CD14-positive monocyte (primary cell): ENCODE data around the gene TMC6. TPM values are rescaled to one million over a fixed set of nuclear protein-coding genes. Genes with fewer than 3 reads are reported as not detected.
"Not testable (repeated sequence)": the region's sequence is repeated elsewhere in the genome, so short reads cannot be mapped to it uniquely, and the experiment has no call there.

ENCODE experiments used
- DNase-seq, 3 donors: peaks; one replicate each; pipeline ENCODE4 v3.0.0-alpha.2; 2011 to 2022
- H2AFZ ChIP-seq: 2 replicates; pipeline ENCODE4 v1.6.0; 2012; ENCODE audit warnings: mild to moderate bottlenecking, low read depth, low read length, inconsistent platforms; ENCODE audit not compliant: insufficient read depth, poor library complexity, severe bottlenecking
- H3K27ac ChIP-seq, 2 donors: 1 replicate in 1 of 2; 2 replicates in 1 of 2; pipeline ENCODE4 v1.5.1; 2012 to 2013; ENCODE audit warnings: low read length in 2 of 2, control low read depth in 1 of 2, inconsistent platforms in 1 of 2, low read depth in 1 of 2, mild to moderate bottlenecking in 1 of 2
- H3K27me3 ChIP-seq, 2 donors: one replicate each; pipeline versions ENCODE4 v1.6.0 to v1.6.1; 2011 to 2013; ENCODE audit warnings: low read length in 2 of 2; ENCODE audit not compliant: control insufficient read depth in 2 of 2, insufficient read depth in 2 of 2
- H3K36me3 ChIP-seq, 2 donors: replicated peaks in 1 of 2; 1 replicate in 1 of 2; 2 replicates in 1 of 2; pipeline versions ENCODE4 v1.5.1 to v1.6.1; 2012 to 2013; ENCODE audit warnings: low read length in 2 of 2, control low read depth in 1 of 2, inconsistent platforms in 1 of 2, mild to moderate bottlenecking in 1 of 2; ENCODE audit not compliant: insufficient read depth in 2 of 2, control insufficient read depth in 1 of 2
- H3K4me1 ChIP-seq, 2 donors: 1 replicate in 1 of 2; 2 replicates in 1 of 2; pipeline versions ENCODE4 v1.5.1 to v1.6.1; 2012 to 2013; ENCODE audit warnings: low read length in 2 of 2, control low read depth in 1 of 2, inconsistent platforms in 1 of 2, mild to moderate bottlenecking in 1 of 2, moderate library complexity in 1 of 2; ENCODE audit not compliant: insufficient read depth in 2 of 2, control insufficient read depth in 1 of 2
- H3K4me2 ChIP-seq: replicated peaks from 2 replicates; pipeline ENCODE3; 2012; ENCODE audit warnings: low read length, moderate library complexity, mild to moderate bottlenecking; ENCODE audit not compliant: poor library complexity, severe bottlenecking; ENCODE audit errors: extremely low read depth
- H3K4me3 ChIP-seq, 3 experiments: fragments of 200-600 bp in 1 of 3; sonication (generic) in 1 of 3; replicated peaks in 1 of 3; 1 replicate in 2 of 3; 2 replicates in 1 of 3; pipeline ENCODE4 v1.5.1; 2011 to 2013; ENCODE audit warnings: low read length in 3 of 3, mild to moderate bottlenecking in 3 of 3, control low read depth in 2 of 3, low read depth in 2 of 3, inconsistent platforms in 1 of 3, moderate library complexity in 1 of 3
- H3K79me2 ChIP-seq: 2 replicates; pipeline ENCODE4 v1.6.0; 2012; ENCODE audit warnings: mild to moderate bottlenecking, control low read depth, inconsistent platforms, low read length, moderate library complexity; ENCODE audit not compliant: insufficient read depth
- H3K9ac ChIP-seq: 2 replicates; pipeline ENCODE4 v1.6.0; 2017; ENCODE audit warnings: low read length, mild to moderate bottlenecking; ENCODE audit not compliant: insufficient read depth, poor library complexity, severe bottlenecking
- H3K9me3 ChIP-seq, 2 donors: replicated peaks in 1 of 2; 1 replicate in 1 of 2; 2 replicates in 1 of 2; pipeline versions ENCODE4 v1.5.1 to v1.6.1; 2012 to 2013; ENCODE audit warnings: low read length in 2 of 2, control low read depth in 1 of 2; ENCODE audit not compliant: control insufficient read depth in 1 of 2, insufficient read depth in 1 of 2
- H4K20me1 ChIP-seq: 2 replicates; pipeline ENCODE4 v1.6.0; 2012; ENCODE audit warnings: mild to moderate bottlenecking, low read length, control low read depth, moderate library complexity; ENCODE audit not compliant: insufficient read depth
- H3K27ac Mint-ChIP-seq, 7 donors: one replicate each; pipeline ENCODE4 v1.8.0; 2020; ENCODE audit warnings: mild to moderate bottlenecking in 7 of 7, mixed read lengths in 7 of 7, moderate library complexity in 6 of 7, inconsistent platforms in 2 of 7
- H3K27me3 Mint-ChIP-seq, 3 donors: one replicate each; pipeline ENCODE4 v1.8.0; 2021 to 2022; ENCODE audit warnings: low read depth in 3 of 3, mild to moderate bottlenecking in 3 of 3, mixed read lengths in 3 of 3, moderate library complexity in 3 of 3, inconsistent platforms in 1 of 3
- H3K36me3 Mint-ChIP-seq, 2 donors: one replicate each; pipeline ENCODE4 v1.8.0; 2020; ENCODE audit warnings: mixed read lengths in 2 of 2, inconsistent platforms in 1 of 2, mild to moderate bottlenecking in 1 of 2
- H3K4me1 Mint-ChIP-seq: one replicate; pipeline ENCODE4 v1.8.0; 2020; ENCODE audit warnings: mild to moderate bottlenecking, mixed read lengths
- H3K4me3 Mint-ChIP-seq, 2 donors: one replicate each; pipeline ENCODE4 v1.8.0; 2020; ENCODE audit warnings: mild to moderate bottlenecking in 2 of 2, mixed read lengths in 2 of 2, moderate library complexity in 1 of 2
- H3K9me3 Mint-ChIP-seq, 7 donors: one replicate each; pipeline ENCODE4 v1.8.0; 2020 to 2022; ENCODE audit warnings: mixed read lengths in 7 of 7, mild to moderate bottlenecking in 6 of 7, moderate library complexity in 6 of 7, inconsistent platforms in 2 of 7
- CTCF ChIP-seq: fragments of 200-600 bp; IDR thresholded peaks from one replicate; pipeline ENCODE4 v1.8.0; 2022; ENCODE audit warnings: antibody characterized with exemption, mild to moderate bottlenecking
- WGBS: methylation state at CpG from one replicate; pipeline ENCODE4 v1.1.5; 2013; ENCODE audit warnings: missing lambda C conversion rate; ENCODE audit not compliant: insufficient coverage; 5-methylcytosine and 5-hydroxymethylcytosine counted together
- intact Hi-C, 2 donors: fragments of 100-400 bp; cut with micrococcal nuclease; formaldehyde crosslinking; loops; one replicate each; pipeline versions ENCODE4 v1.15.0 to v1.15.1; 2023
- polyA plus RNA-seq, 3 donors: library from polyadenylated mRNA; depleted of rRNA in 1 of 3; unstranded in 2 of 3; stranded (reverse) in 1 of 3; fragments of 300-500 nt in 2 of 3; fragments of >200 nt in 1 of 3; fragmentation: Illumina TruSeq in 2 of 3; gene quantifications; 1 replicate in 2 of 3; 2 replicates in 1 of 3; pipeline ENCODE4 v1.2.3, GENCODE V29; 2012 to 2021

TMC6 gene
- polyA plus RNA-seq, 3 donors: 60.1 to 107 (median 79.2) TPM

- Mint-ChIP-seq H3K4me1 (peaks cover 49% of the 10 kb centered on the region), H3K36me3 (peaks cover 52 to 87% of the 10 kb centered on the region in 2 donors), H3K9me3 (peaks cover 0 to 7% (median 0%) of the 10 kb centered on the region in 7 donors), H3K27me3 (peaks cover 0 to 5% (median 0%) of the 10 kb centered on the region in 3 donors), H3K27ac (peak overlapping the region in 2 of 7 donors; percentile 15 to 43), H3K4me3 (no peak overlapping the region)
- intact Hi-C loops: loop anchor here (10.0 kb wide), 1 partner anchor 307 kb away; no protein-coding TSS in a partner anchor
- H3K4me2 ChIP-seq: no peak overlapping the region
- H3K4me1 ChIP-seq: peaks cover 35 to 54% of the 10 kb centered on the region in 2 donors
- H3K27me3 ChIP-seq: no peaks in the 10 kb centered on the region
- no peak overlapping the region for H3K27ac ChIP-seq
- peaks cover 58 to 79% of the 10 kb centered on the region in 2 donors for H3K36me3 ChIP-seq
- TF ChIP-seq CTCF: peak; percentile 15
- H4K20me1 ChIP-seq: peaks cover 92% of the 10 kb centered on the region
- no peak overlapping the region for H3K9ac ChIP-seq
- WGBS: 59% methylated on average over 30 of the region's 41 CpGs
- H3K9me3 ChIP-seq: no peaks in the 10 kb centered on the region
- peaks cover 12% of the 10 kb centered on the region for H3K79me2 ChIP-seq
- no peak overlapping the region for H3K4me3 ChIP-seq
- no peak for DNase-seq
- H2AFZ ChIP-seq: no peak overlapping the region
These were observed 11.3 kb downstream of the TMC6 start for GRCh38 chr17:78117027-78117981.

- H3K27ac Mint-ChIP-seq: no peak overlapping the region
- peaks cover 0 to 5% (median 0%) of the 10 kb centered on the region in 3 donors for H3K27me3 Mint-ChIP-seq
- H3K9me3 Mint-ChIP-seq: peaks cover 0 to 7% (median 0%) of the 10 kb centered on the region in 7 donors
- no peak for DNase-seq
- Histone ChIP-seq H3K9ac (no peak overlapping the region), H3K9me3 (no peaks in the 10 kb centered on the region), H3K79me2 (peaks cover 5% of the 10 kb centered on the region), H3K27ac (no peak overlapping the region), H2AFZ (no peak overlapping the region), H3K4me1 (peaks cover 27 to 45% of the 10 kb centered on the region in 2 donors), H3K36me3 (peaks cover 59 to 79% of the 10 kb centered on the region in 2 donors), H3K4me2 (no peak overlapping the region), H3K4me3 (no peak overlapping the region), H4K20me1 (peaks cover 91% of the 10 kb centered on the region), H3K27me3 (no peaks in the 10 kb centered on the region)
- 96% methylated on average over 8 of the region's 9 CpGs for WGBS
- TF ChIP-seq CTCF: no peak
- peaks cover 40% of the 10 kb centered on the region for H3K4me1 Mint-ChIP-seq
- no peak overlapping the region for H3K4me3 Mint-ChIP-seq
- intact Hi-C loops: loop anchor here (10.0 kb wide), 1 partner anchor 308 kb away; no protein-coding TSS in a partner anchor
- H3K36me3 Mint-ChIP-seq: peaks cover 44 to 84% of the 10 kb centered on the region in 2 donors
These were observed 12.1 kb downstream of the TMC6 start for GRCh38 chr17:78116411-78116810.

DNA sequence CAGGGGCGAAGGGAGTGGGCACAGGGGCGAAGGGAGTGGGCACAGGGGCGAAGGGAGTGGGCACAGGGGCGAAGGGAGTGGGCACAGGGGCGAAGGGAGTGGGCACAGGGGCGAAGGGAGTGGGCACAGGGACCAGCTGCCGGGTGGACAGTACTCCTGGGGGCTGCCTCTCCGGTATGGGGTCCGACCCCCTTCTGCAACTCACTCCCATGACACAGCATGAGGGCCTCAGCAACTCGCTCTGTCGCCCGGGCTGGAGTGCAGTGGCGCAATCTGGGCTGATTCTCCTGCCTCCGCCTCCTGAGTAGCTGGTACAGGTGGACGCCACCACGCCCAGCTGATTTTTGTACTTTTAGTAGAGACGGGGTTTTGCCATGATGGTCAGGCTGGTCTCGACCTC, 12.8 kb downstream of the TMC6 start:
- H3K36me3 Mint-ChIP-seq: peaks cover 47 to 84% of the 10 kb centered on the region in 2 donors
- WGBS: 70% methylated on average over 9 of the region's 18 CpGs

More for the DNA sequence above, 12.8 kb downstream of the TMC6 start:
- H3K9me3 Mint-ChIP-seq, H3K4me3 Mint-ChIP-seq, H3K27ac Mint-ChIP-seq, H3K4me3 ChIP-seq, H3K9me3 ChIP-seq, H3K4me2 ChIP-seq, H3K27ac ChIP-seq, H3K79me2 ChIP-seq, H3K27me3 ChIP-seq, DNase-seq, H3K27me3 Mint-ChIP-seq, H3K9ac ChIP-seq, H2AFZ ChIP-seq: not testable (repeated sequence)
- Histone ChIP-seq H3K36me3 (peaks cover 60 to 79% of the 10 kb centered on the region in 2 donors), H3K4me1 (peaks cover 24 to 39% of the 10 kb centered on the region in 2 donors), H4K20me1 (peaks cover 91% of the 10 kb centered on the region)
- intact Hi-C loops: loop anchor here (10.0 kb wide), 1 partner anchor 309 kb away; no protein-coding TSS in a partner anchor
- H3K4me1 Mint-ChIP-seq: peaks cover 36% of the 10 kb centered on the region
